Transverse colon (tissue), 4 donors: Measurements from ENCODE around the gene XRCC4. TPM values are rescaled to one million over a fixed set of nuclear protein-coding genes. Genes with fewer than 3 reads are reported as not detected.

Experiments used
- DNase-seq: peaks from one replicate; pipeline ENCODE4 v3.0.0-alpha.2; 2019
- H3K27ac ChIP-seq, 4 donors: fragments of 200-600 bp; sonication (generic); 2 replicates each; pipeline ENCODE4 v1.5.1; 2016 to 2018; ENCODE audit warnings: inconsistent platforms in 4 of 4
- H3K27me3 ChIP-seq: fragments of 200-600 bp; sonication (generic); 2 replicates; pipeline ENCODE4 v1.5.1; 2017; ENCODE audit warnings: inconsistent platforms
- H3K36me3 ChIP-seq, 4 donors: fragments of 200-600 bp; sonication (generic); 2 replicates each; pipeline ENCODE4 v1.5.1; 2017 to 2019; ENCODE audit warnings: inconsistent platforms in 4 of 4
- H3K4me1 ChIP-seq, 4 donors: fragments of 200-600 bp; sonication (generic); 2 replicates each; pipeline ENCODE4 v1.5.1; 2017 to 2020; ENCODE audit warnings: inconsistent platforms in 4 of 4
- H3K4me3 ChIP-seq, 4 donors: fragments of 200-600 bp; sonication (generic); 1 replicate in 1 of 4; 2 replicates in 3 of 4; pipeline versions ENCODE4 v1.5.1 to v1.6.1; 2017 to 2019; ENCODE audit warnings: inconsistent platforms in 4 of 4
- H3K9me3 ChIP-seq, 2 donors: fragments of 200-600 bp; sonication (generic); 2 replicates each; pipeline ENCODE4 v1.5.1; 2017 to 2019; ENCODE audit warnings: inconsistent platforms in 2 of 2
- EP300 ChIP-seq: sonication (generic); formaldehyde crosslinking; IDR thresholded peaks from one replicate; pipeline ENCODE4 v1.6.1; 2017; ENCODE audit warnings: antibody characterized with exemption, low read depth
- POLR2A ChIP-seq: fragments of 450-650 bp; IDR thresholded peaks from one replicate; pipeline ENCODE4 v1.6.1; 2016; ENCODE audit warnings: antibody characterized with exemption, mild to moderate bottlenecking, moderate library complexity
- POLR2AphosphoS5 ChIP-seq, 3 donors: sonication (generic); formaldehyde crosslinking; IDR thresholded peaks; one replicate each; pipeline ENCODE4 v1.6.1; 2016; ENCODE audit warnings: antibody characterized with exemption in 3 of 3
- WGBS, 2 donors: methylation state at CpG; one replicate each; pipeline ENCODE4 v1.1.5; 2018; ENCODE audit warnings: low coverage in 1 of 2; 5-methylcytosine and 5-hydroxymethylcytosine counted together
- in situ Hi-C, 4 donors: fragments of 200-750 bp; cut with MboI; loops; one replicate each; pipeline versions ENCODE4 v1.15.0 to v1.15.1; 2017; ENCODE audit warnings: low sequenced_read_pairs in 3 of 4, low pct_ligation_motif_present in 1 of 4, low pct_unique_long_range_greater_than_20kb in 1 of 4
- intact Hi-C: fragments of 100-400 bp; cut with DNase I; formaldehyde crosslinking; loops from one replicate; pipeline ENCODE4 v1.15.1; 2023; ENCODE audit warnings: low total_unique reads
- small RNA-seq, 4 donors: library from RNA; depleted of rRNA; stranded (forward); fragments of <200 nt; gene quantifications; one replicate each; pipeline ENCODE3, GENCODE V24; 2016
- total RNA-seq, 4 donors: library from RNA; depleted of rRNA; stranded (reverse); fragments of >200 nt; gene quantifications; one replicate each; pipeline ENCODE4 v1.1.0, GENCODE V29; 2016
- TF ChIP-seq, protein P1 (sequence below), 5 experiments: fragments of 200-600 bp in 3 of 5; fragments of 450-650 bp in 2 of 5; sonication (generic) in 3 of 5; IDR thresholded peaks; 1 replicate in 2 of 5; 2 replicates in 3 of 5; pipeline ENCODE4 v1.5.1; 2016 to 2017; ENCODE audit warnings: antibody characterized with exemption in 5 of 5, inconsistent platforms in 3 of 5, mild to moderate bottlenecking in 2 of 5, moderate library complexity in 1 of 5

The XRCC4 gene
- total RNA-seq, 4 donors from 2014 or later, result 0.60 to 8.1 (median 7.3) TPM; not detected in 1

DNA sequence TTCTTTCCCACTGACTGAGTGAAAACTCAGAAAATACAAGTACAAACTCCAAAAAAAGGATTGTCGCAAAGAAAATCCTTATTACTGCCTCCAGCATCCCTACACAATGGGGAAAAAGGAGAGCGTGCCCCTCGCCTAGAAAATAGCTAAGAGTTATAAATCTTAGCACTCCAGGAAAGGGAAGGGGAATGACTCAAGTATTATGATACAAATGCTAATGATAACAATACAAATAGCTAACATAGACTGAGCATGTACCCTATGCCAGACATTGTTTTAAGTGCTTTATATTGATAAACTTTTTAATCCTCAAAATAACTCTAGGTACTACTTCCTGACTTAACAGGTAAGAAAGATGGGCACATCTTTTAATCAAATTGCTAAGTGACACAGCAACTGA is 323.4 kb downstream of the XRCC4 start:
- intact Hi-C loops (no loop called here), in situ Hi-C loops (no loop called here)
- 90 to 92% methylated on average over 3 of the region's 3 CpGs for WGBS, 2 donors

DNA sequence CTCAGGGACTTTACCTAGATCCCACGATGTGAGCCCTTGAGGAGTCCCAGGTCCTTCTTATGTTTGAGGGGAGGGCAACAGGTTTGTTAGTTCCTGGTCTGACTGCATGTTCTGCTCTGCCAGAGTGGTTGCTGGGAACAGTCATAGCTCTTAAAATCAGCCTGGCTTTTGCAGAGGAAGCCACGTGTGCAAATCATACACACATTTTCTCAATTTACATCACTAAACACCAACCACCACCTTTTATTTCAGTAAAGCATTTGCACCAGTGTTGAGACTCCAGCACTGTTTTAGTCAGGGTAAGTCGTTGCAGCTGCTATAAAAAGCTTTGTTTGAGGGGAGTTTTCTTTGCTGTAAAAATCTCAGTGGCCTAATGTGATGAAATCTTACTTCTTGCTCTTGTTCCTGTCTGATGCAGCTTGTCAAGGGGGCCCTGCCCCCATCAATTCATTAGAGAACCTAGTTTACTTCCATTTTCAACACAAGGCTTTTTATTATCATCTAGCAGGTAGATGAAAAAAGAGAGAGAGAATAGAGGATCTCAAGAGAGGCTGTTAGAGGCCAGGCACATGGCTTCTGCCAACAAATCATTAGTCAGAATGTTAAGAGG is 323.9 kb downstream of the XRCC4 start:
- Histone ChIP-seq H3K4me3 (no peak overlapping the region), H3K4me1 (no peaks in the 10 kb centered on the region), H3K27ac (no peak overlapping the region), H3K36me3 (no peaks in the 10 kb centered on the region), H3K9me3 (no peaks in the 10 kb centered on the region), H3K27me3 (no peaks in the 10 kb centered on the region)
- TF ChIP-seq POLR2AphosphoS5 (IDR thresholded peaks at IDR 0.05) (no peak), POLR2A (no peak), EP300 (no peak)
- TF ChIP-seq, protein P1, sequence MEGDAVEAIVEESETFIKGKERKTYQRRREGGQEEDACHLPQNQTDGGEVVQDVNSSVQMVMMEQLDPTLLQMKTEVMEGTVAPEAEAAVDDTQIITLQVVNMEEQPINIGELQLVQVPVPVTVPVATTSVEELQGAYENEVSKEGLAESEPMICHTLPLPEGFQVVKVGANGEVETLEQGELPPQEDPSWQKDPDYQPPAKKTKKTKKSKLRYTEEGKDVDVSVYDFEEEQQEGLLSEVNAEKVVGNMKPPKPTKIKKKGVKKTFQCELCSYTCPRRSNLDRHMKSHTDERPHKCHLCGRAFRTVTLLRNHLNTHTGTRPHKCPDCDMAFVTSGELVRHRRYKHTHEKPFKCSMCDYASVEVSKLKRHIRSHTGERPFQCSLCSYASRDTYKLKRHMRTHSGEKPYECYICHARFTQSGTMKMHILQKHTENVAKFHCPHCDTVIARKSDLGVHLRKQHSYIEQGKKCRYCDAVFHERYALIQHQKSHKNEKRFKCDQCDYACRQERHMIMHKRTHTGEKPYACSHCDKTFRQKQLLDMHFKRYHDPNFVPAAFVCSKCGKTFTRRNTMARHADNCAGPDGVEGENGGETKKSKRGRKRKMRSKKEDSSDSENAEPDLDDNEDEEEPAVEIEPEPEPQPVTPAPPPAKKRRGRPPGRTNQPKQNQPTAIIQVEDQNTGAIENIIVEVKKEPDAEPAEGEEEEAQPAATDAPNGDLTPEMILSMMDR (IDR thresholded peaks at IDR 0.05), result no peak
- in situ Hi-C loops, result no loop called here
- intact Hi-C loops, result no loop called here
- DNase-seq, result no peak
- WGBS, 2 donors, result 25% methylated on average over 3 of the region's 3 CpGs; no CpG with 5 or more reads in 1 of the 2 donors

More for the DNA sequence above, 323.4 kb downstream of the XRCC4 start:
- H3K4me3 ChIP-seq, result no peak overlapping the region
- H3K4me1 ChIP-seq, result no peaks in the 10 kb centered on the region
- no peak for DNase-seq
- H3K27me3 ChIP-seq, result no peaks in the 10 kb centered on the region
- H3K27ac ChIP-seq, result no peak overlapping the region
- H3K36me3 ChIP-seq, result no peaks in the 10 kb centered on the region
- no peak for TF ChIP-seq POLR2A
- TF ChIP-seq EP300, result no peak
- TF ChIP-seq, protein P1 (IDR thresholded peaks at IDR 0.05), result no peak
- TF ChIP-seq POLR2AphosphoS5 (IDR thresholded peaks at IDR 0.05), result no peak
- no peaks in the 10 kb centered on the region for H3K9me3 ChIP-seq

DNA sequence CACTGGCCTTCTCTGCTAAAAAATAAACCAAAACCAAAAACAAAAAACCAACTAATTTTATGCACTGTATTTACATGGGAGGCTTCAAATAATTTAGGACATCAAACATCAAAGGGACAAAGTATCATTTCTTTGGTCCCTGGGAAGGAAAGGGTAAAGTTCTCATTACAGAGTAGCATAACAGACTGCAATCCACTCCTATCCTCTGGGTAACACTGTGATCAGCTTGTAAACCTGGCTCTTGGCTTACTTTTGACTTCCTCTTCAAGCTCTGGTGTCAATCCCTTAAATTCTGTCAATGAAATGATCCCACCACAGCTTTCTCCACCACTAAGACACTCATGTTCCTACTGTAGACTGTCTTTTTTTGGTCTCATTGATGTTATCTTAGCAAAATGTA is 324.4 kb downstream of the XRCC4 start:
- no peaks in the 10 kb centered on the region for H3K4me1 ChIP-seq
- in situ Hi-C loops (no loop called here), intact Hi-C loops (no loop called here)
- no peaks in the 10 kb centered on the region for H3K27me3 ChIP-seq
- H3K4me3 ChIP-seq, result no peak overlapping the region
- no peak for TF ChIP-seq EP300
- TF ChIP-seq, protein P1 (IDR thresholded peaks at IDR 0.05), result no peak
- no peak for TF ChIP-seq POLR2A
- no peak for TF ChIP-seq POLR2AphosphoS5 (IDR thresholded peaks at IDR 0.05)
- no peaks in the 10 kb centered on the region for H3K36me3 ChIP-seq
- no peak for DNase-seq
- no peaks in the 10 kb centered on the region for H3K9me3 ChIP-seq
- H3K27ac ChIP-seq, result no peak overlapping the region

Small RNA genes lying within 50 kb of the gene (small RNA-seq; reads per million reads assigned to genes)
- 2.3 to 6.6 (median 3.9) reads per million in 4 donors for gene SCARNA18

Other genes with a start within 250 kb of the XRCC4 start
- 10 to 100 TPM in 3 of 4 donors, 1 to 10 TPM in 1; 7.0 to 42.9 (median 32.4) TPM for gene TMEM167A, start 153 bp upstream of the XRCC4 start, total RNA-seq